HL-60 (cell line): ENCODE results near the gene PFDN6.

Experiments used
- DNase-seq, 2 experiments: peaks; one replicate each; pipeline ENCODE4 v3.0.0-alpha.2; 2010 to 2020; ENCODE audit warnings: low read depth in 1 of 2, low spot score in 1 of 2
- H3K27ac ChIP-seq: fragments of 250-450 bp; sonication (Bioruptor Pico); replicated peaks from 2 replicates; pipeline ENCODE4 v1.5.1; 2020; ENCODE audit warnings: mild to moderate bottlenecking, moderate library complexity
- H3K27me3 ChIP-seq: fragments of 250-450 bp; sonication (Bioruptor Pico); 2 replicates; pipeline ENCODE4 v1.5.1; 2021; ENCODE audit warnings: mild to moderate bottlenecking, moderate library complexity; ENCODE audit not compliant: insufficient read depth, poor library complexity, severe bottlenecking
- H3K4me3 ChIP-seq: replicated peaks from 2 replicates; pipeline ENCODE4 v1.5.1; 2011; ENCODE audit warnings: mild to moderate bottlenecking, control low read depth, low read length; ENCODE audit not compliant: insufficient read depth
- GABPA ChIP-seq: IDR thresholded peaks from 2 replicates; pipeline ENCODE4 v1.6.1; 2012; ENCODE audit warnings: low read depth
- POLR2AphosphoS5 ChIP-seq: IDR thresholded peaks from 2 replicates; pipeline ENCODE4 v1.6.1; 2012; ENCODE audit warnings: low read depth
- SPI1 ChIP-seq: IDR thresholded peaks from 2 replicates; pipeline ENCODE4 v1.6.1; 2012; ENCODE audit warnings: low read depth, mild to moderate bottlenecking, borderline replicate concordance
- TF ChIP-seq, protein P1 (sequence below): IDR thresholded peaks from one replicate; pipeline ENCODE4 v1.5.1; 2011; ENCODE audit warnings: low read length, control low read depth, inconsistent platforms; ENCODE audit not compliant: insufficient read depth
- TF ChIP-seq, protein P2 (sequence below): IDR thresholded peaks from 2 replicates; pipeline ENCODE4 v1.6.1; 2012; ENCODE audit warnings: low read depth; ENCODE audit not compliant: insufficient replicate concordance

The PFDN6 gene

DNA sequence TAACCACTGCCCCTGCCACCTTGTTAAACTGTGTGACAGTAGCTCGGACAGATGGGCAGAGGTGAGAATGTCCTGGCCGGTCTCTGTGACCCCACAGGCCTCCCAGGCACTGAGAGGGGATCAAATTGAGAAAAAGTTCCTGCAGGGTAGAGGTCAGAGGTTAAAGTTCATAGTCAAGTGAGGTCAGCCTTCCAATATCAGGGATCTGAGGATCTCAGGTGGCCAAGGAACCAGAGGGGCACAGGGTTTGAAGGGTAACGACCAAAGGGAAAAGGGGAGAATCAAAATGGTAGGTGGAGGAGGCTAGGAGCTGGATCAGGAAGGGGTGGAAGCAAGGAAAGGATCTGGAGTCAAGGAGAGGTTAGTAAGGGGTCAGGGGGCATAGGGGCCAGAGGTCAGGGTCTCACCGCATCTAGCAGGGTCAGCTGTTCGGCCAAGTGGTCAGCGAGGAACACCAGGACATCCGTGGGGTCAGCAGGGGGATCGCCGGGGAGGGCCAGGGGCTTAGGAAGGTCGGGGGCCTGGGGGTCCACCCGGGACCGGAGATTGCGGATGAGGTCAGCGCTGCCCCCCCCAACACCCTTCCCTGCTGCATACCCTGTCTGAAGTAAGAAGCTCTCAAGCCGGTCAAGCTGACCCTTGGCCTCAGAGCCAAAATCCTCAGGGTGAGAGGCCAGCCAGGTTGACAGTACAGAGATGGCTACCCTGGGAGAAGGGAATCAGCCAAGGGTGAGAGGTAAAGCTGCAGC lies 6.4 kb downstream of the PFDN6 start:
- TF ChIP-seq, protein P1, sequence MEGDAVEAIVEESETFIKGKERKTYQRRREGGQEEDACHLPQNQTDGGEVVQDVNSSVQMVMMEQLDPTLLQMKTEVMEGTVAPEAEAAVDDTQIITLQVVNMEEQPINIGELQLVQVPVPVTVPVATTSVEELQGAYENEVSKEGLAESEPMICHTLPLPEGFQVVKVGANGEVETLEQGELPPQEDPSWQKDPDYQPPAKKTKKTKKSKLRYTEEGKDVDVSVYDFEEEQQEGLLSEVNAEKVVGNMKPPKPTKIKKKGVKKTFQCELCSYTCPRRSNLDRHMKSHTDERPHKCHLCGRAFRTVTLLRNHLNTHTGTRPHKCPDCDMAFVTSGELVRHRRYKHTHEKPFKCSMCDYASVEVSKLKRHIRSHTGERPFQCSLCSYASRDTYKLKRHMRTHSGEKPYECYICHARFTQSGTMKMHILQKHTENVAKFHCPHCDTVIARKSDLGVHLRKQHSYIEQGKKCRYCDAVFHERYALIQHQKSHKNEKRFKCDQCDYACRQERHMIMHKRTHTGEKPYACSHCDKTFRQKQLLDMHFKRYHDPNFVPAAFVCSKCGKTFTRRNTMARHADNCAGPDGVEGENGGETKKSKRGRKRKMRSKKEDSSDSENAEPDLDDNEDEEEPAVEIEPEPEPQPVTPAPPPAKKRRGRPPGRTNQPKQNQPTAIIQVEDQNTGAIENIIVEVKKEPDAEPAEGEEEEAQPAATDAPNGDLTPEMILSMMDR: no peak
- no peak for TF ChIP-seq POLR2AphosphoS5
- no peak for TF ChIP-seq SPI1
- TF ChIP-seq, protein P2, sequence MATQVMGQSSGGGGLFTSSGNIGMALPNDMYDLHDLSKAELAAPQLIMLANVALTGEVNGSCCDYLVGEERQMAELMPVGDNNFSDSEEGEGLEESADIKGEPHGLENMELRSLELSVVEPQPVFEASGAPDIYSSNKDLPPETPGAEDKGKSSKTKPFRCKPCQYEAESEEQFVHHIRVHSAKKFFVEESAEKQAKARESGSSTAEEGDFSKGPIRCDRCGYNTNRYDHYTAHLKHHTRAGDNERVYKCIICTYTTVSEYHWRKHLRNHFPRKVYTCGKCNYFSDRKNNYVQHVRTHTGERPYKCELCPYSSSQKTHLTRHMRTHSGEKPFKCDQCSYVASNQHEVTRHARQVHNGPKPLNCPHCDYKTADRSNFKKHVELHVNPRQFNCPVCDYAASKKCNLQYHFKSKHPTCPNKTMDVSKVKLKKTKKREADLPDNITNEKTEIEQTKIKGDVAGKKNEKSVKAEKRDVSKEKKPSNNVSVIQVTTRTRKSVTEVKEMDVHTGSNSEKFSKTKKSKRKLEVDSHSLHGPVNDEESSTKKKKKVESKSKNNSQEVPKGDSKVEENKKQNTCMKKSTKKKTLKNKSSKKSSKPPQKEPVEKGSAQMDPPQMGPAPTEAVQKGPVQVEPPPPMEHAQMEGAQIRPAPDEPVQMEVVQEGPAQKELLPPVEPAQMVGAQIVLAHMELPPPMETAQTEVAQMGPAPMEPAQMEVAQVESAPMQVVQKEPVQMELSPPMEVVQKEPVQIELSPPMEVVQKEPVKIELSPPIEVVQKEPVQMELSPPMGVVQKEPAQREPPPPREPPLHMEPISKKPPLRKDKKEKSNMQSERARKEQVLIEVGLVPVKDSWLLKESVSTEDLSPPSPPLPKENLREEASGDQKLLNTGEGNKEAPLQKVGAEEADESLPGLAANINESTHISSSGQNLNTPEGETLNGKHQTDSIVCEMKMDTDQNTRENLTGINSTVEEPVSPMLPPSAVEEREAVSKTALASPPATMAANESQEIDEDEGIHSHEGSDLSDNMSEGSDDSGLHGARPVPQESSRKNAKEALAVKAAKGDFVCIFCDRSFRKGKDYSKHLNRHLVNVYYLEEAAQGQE: no peak
- no peak for TF ChIP-seq GABPA
- H3K27me3 ChIP-seq: no peaks in the 10 kb centered on the region
- H3K27ac ChIP-seq: no peak overlapping the region
- no peak for DNase-seq
- no peak overlapping the region for H3K4me3 ChIP-seq

DNA sequence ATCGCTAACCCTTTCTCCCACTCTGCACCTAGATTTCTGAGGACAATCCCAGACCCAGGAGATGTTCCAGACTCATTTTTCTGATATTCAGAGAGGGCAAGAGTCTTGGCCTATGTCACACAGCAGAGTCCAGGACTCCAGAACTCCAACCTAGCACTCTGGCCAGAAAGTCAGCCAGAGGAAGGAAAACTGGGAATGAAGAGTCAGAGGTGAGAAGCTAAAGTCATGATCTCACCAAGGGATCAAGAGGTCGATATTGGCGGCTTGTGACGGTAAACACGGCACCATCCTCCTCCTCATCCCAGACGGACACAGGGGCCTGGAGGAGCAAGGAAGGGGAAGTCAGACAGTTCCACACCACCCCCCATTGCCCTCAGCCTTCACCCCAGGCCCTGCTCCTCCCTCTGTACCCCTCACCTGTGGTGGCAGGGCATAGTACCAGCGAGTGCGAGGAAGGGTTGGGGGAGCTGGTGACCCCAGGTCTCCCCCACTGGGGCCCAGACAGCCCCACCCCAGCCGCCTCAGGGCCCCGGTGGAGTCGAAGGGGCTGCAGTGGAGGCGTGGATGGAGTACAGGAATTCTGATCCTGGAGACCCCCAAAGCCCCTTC lies 7.5 kb downstream of the PFDN6 start:
- Histone ChIP-seq H3K4me3 (peak overlapping the region; percentile 75), H3K27ac (peak overlapping the region; percentile 95), H3K27me3 (no peaks in the 10 kb centered on the region)
- TF ChIP-seq, protein P2: no peak
- TF ChIP-seq, protein P1: no peak
- TF ChIP-seq POLR2AphosphoS5 (no peak), GABPA (no peak)
- DNase-seq: no peak

DNA sequence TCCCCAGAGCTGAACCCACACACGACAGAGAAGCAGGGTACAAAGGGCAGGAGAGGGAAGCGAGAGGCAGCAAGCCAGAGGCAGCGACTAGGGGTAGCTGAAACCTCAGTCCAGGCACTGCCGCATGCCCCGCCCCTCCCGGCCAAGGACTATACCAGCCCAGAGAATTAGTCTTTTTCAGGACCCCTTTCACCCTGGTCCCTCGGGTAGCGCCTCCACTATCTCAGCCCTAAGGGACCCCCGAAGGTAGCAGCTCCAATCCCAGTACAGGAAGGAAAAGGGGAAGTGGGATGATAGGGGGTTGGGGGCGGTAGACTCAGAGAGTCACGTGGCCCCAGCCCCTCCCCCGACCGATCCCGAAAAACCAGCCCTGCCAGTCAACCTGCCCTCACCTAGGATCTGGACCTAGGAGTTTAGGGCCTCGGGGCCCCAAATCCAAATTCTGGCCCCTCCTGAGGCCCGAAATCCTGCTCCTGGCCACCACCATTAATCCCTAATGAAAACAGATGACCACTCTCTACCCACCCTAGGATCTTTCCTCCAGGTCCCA lies 8.1 kb downstream of the PFDN6 start:
- peak overlapping the region; percentile 95 for H3K27ac ChIP-seq
- peak overlapping the region; percentile 75 for H3K4me3 ChIP-seq
- no peaks in the 10 kb centered on the region for H3K27me3 ChIP-seq
- peak in 1 of 2 experiments; percentile 34 for DNase-seq
- no peak for TF ChIP-seq GABPA
- TF ChIP-seq SPI1: peak; percentile 93

DNA sequence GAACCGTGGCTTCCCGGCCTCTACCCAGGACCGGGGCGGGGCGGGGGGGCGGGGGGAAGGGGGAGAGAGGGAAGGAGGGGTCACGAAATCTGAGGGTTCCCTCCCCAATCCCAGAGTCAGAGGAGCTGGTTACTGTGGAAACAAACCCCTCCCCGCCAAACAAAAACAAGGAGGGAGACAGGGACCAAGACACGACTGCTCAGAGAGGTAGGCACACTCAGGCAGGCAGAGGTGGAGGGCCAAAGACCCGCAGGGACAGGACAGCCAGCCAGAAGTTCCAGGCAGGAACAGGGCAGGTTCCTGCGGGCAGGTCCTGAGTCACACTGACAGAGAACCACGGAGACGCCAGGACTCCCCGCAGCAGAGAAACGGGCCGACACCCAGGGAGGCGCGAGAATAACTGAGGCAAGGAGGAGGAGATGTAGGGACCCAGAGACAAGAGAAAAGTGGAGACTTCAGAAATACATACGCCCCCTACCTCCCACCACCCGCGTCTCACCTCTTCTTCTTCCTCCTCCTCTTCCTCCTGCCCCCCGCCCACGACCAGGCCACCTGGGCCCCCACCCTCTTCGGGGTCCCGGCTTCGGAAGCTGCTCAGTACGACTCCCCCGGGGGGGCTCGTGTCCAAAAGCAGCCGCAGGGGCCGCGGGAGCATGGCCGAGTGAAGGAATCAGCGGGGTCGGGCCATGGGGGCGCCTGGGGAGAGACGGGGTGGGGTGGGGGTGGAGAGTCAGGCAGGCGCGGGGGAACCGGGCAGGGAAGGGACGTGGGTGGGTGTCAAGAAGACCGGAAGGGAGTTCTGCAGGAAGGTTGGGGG lies 8.8 kb downstream of the PFDN6 start:
- Histone ChIP-seq H3K27me3 (no peaks in the 10 kb centered on the region), H3K4me3 (peak overlapping the region; percentile 75), H3K27ac (peak overlapping the region; percentile 95)
- no peak for TF ChIP-seq SPI1
- TF ChIP-seq POLR2AphosphoS5: peak; percentile 75; the same call in 1 of the 2 replicates
- TF ChIP-seq, protein P2: no peak
- no peak for TF ChIP-seq GABPA
- peak; percentile 79 to 86 for DNase-seq
